Neural crest cell (in vitro differentiated cells): ENCODE results near the gene WNT5A. TPM values are rescaled to one million over a fixed set of nuclear protein-coding genes. Genes with fewer than 3 reads are reported as not detected.

ENCODE experiments used
- DNase-seq: peaks from one replicate; pipeline ENCODE4 v3.0.0; 2021; ENCODE audit warnings: low read depth, mixed read lengths, low spot score
- H3K27ac Mint-ChIP-seq: one replicate; pipeline ENCODE4 v1.8.0; 2021; ENCODE audit warnings: mild to moderate bottlenecking, mixed read lengths; ENCODE audit not compliant: unreplicated experiment
- H3K27me3 Mint-ChIP-seq: 2 replicates; pipeline ENCODE4 v1.8.0; 2021; ENCODE audit warnings: low read depth, mild to moderate bottlenecking, mixed read lengths
- H3K36me3 Mint-ChIP-seq: 2 replicates; pipeline ENCODE4 v1.8.0; 2021; ENCODE audit warnings: low read depth, mild to moderate bottlenecking, mixed read lengths
- H3K4me1 Mint-ChIP-seq: 2 replicates; pipeline ENCODE4 v1.8.0; 2021; ENCODE audit warnings: mixed read lengths
- H3K4me3 Mint-ChIP-seq: one replicate; pipeline ENCODE4 v1.8.0; 2021; ENCODE audit warnings: mild to moderate bottlenecking, mixed read lengths
- H3K9me3 Mint-ChIP-seq: 2 replicates; pipeline ENCODE4 v1.8.0; 2021; ENCODE audit warnings: mixed read lengths
- total RNA-seq: library from RNA; stranded (reverse); gene quantifications from 2 replicates; pipeline ENCODE4 v1.2.1, GENCODE V29; 2021
- TF ChIP-seq, protein P1 (sequence below): fragments of 200-600 bp; sonication (generic); conservative IDR thresholded peaks from 2 replicates; pipeline ENCODE4 v1.5.0; 2021; ENCODE audit warnings: antibody characterized with exemption, mild to moderate bottlenecking

The WNT5A gene
- total RNA-seq, 1 donor from 2014 or later: 14.4 TPM

DNA sequence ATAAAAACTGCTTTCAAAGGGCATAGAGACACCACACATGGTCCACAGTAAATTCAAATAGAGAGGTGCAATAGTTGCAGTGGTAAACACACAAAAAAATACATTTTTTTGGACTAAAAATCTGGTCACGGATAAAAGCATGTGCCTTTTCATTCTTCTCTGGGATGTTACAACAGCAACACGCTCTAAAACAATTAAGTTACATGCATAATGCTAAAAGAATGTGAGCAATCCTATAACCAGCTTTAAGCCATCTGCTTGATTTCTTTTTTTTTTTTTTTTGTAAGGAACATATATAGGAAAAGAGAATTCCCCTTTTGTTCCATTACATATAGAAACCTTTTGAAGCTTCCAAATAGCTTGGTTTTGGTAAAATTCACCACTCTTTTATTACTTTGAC lies 20.0 kb downstream of the WNT5A start:
- Mint-ChIP-seq H3K4me3 (no peak overlapping the region), H3K4me1 (peaks cover 9% of the 10 kb centered on the region), H3K9me3 (no peaks in the 10 kb centered on the region), H3K36me3 (no peaks in the 10 kb centered on the region), H3K27me3 (no peaks in the 10 kb centered on the region), H3K27ac (no peak overlapping the region)
- DNase-seq: no peak
- TF ChIP-seq, protein P1, sequence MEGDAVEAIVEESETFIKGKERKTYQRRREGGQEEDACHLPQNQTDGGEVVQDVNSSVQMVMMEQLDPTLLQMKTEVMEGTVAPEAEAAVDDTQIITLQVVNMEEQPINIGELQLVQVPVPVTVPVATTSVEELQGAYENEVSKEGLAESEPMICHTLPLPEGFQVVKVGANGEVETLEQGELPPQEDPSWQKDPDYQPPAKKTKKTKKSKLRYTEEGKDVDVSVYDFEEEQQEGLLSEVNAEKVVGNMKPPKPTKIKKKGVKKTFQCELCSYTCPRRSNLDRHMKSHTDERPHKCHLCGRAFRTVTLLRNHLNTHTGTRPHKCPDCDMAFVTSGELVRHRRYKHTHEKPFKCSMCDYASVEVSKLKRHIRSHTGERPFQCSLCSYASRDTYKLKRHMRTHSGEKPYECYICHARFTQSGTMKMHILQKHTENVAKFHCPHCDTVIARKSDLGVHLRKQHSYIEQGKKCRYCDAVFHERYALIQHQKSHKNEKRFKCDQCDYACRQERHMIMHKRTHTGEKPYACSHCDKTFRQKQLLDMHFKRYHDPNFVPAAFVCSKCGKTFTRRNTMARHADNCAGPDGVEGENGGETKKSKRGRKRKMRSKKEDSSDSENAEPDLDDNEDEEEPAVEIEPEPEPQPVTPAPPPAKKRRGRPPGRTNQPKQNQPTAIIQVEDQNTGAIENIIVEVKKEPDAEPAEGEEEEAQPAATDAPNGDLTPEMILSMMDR: no peak

- Mint-ChIP-seq H3K27ac (no peak overlapping the region), H3K4me3 (no peak overlapping the region), H3K27me3 (no peaks in the 10 kb centered on the region), H3K36me3 (no peaks in the 10 kb centered on the region), H3K4me1 (peaks cover 9% of the 10 kb centered on the region), H3K9me3 (no peaks in the 10 kb centered on the region)
- TF ChIP-seq, protein P1: no peak
- no peak for DNase-seq
Measured at GRCh38 chr3:55466526-55466925, 20.6 kb downstream of the WNT5A start.

- no peak for DNase-seq
- Mint-ChIP-seq H3K27ac (no peak overlapping the region), H3K36me3 (no peaks in the 10 kb centered on the region), H3K9me3 (peaks cover 3% of the 10 kb centered on the region), H3K27me3 (no peaks in the 10 kb centered on the region), H3K4me1 (peaks cover 4% of the 10 kb centered on the region), H3K4me3 (no peak overlapping the region)
- TF ChIP-seq, protein P1: no peak
Measured at GRCh38 chr3:55461896-55462295, 25.2 kb downstream of the WNT5A start.

GRCh38 chr3:55459838-55460237 lies 27.3 kb downstream of the WNT5A start:
- DNase-seq: no peak
- TF ChIP-seq, protein P1: no peak
- Mint-ChIP-seq H3K27me3 (no peaks in the 10 kb centered on the region), H3K27ac (no peak overlapping the region), H3K9me3 (peaks cover 3% of the 10 kb centered on the region), H3K4me1 (no peaks in the 10 kb centered on the region), H3K36me3 (no peaks in the 10 kb centered on the region), H3K4me3 (no peak overlapping the region)

- TF ChIP-seq, protein P1: no peak
- Mint-ChIP-seq H3K27me3 (no peaks in the 10 kb centered on the region), H3K36me3 (no peaks in the 10 kb centered on the region), H3K4me3 (no peak overlapping the region), H3K27ac (no peak overlapping the region), H3K4me1 (peaks cover 6% of the 10 kb centered on the region), H3K9me3 (peaks cover 3% of the 10 kb centered on the region)
- no peak for DNase-seq
Measured at GRCh38 chr3:55458181-55458790, 28.8 kb downstream of the WNT5A start.
